ENCODE measurements around the gene UTP20. TPM values are rescaled to one million over a fixed set of nuclear protein-coding genes. Genes with fewer than 3 reads are reported as not detected.

UTP20 gene
- total RNA-seq, 1 experiment from 2014 or later = 23.7 TPM

- Mint-ChIP-seq H3K9me3 (ENCODE audit: unreplicated experiment) (no peaks in the 10 kb centered on the region), H3K27ac (ENCODE audit: unreplicated experiment) (no peak overlapping the region), H3K27me3 (ENCODE audit: insufficient read depth, unreplicated experiment) (peaks cover 11% of the 10 kb centered on the region), H3K4me1 (ENCODE audit: low read depth, unreplicated experiment) (peaks cover 1% of the 10 kb centered on the region), H3K4me3 (ENCODE audit: unreplicated experiment) (no peak overlapping the region), H3K36me3 (ENCODE audit: insufficient read depth, unreplicated experiment) (peaks cover 5% of the 10 kb centered on the region)
- no peaks in the 10 kb centered on the region for H3K36me3 ChIP-seq (ENCODE audit: control insufficient read depth, insufficient read depth, low read length)
- H3K4me1 ChIP-seq = 0 out of 2 replicates have a peak, but pooled peaks cover 4% of the 10 kb centered on the region
- ChIA-PET CTCF (no interaction called here), POLR2A (interaction anchor here (0.5 to 0.6 kb wide), 2 partner anchors 206 to 840 kb away, joined by 3 read pairs; no protein-coding TSS in a partner anchor)
- H3K27me3 ChIP-seq (replicated peaks; ENCODE audit: control insufficient read depth, insufficient read depth, low read length) = no peaks in the 10 kb centered on the region; the same call in 1 of the 2 replicates
- no TSS peak for BruUV-seq (replicated peaks)
- intact Hi-C loops (cut with micrococcal nuclease; ENCODE audit: unreplicated experiment) = no loop called here
- TF ChIP-seq CTCF (IDR thresholded peaks at IDR 0.05; ENCODE audit: insufficient read depth in 1 of 2, low read depth in 1 of 2, low read length in 1 of 2, severe bottlenecking in 1 of 2, unreplicated experiment in 1 of 2) = no peak
- no peak for DNase-seq
- no peaks in the 10 kb centered on the region for H3K9me3 ChIP-seq
- H3K4me3 ChIP-seq (ENCODE audit: low read depth, low read length) = no peak overlapping the region
Measured at GRCh38 chr12:101277443-101277842, 2.5 kb upstream of the UTP20 start.

GRCh38 chr12:101287357-101287756 lies 7.5 kb downstream of the UTP20 start:
- intact Hi-C loops (cut with micrococcal nuclease; ENCODE audit: unreplicated experiment) = no loop called here
- Mint-ChIP-seq H3K27me3 (ENCODE audit: insufficient read depth, unreplicated experiment) (no peaks in the 10 kb centered on the region), H3K36me3 (ENCODE audit: insufficient read depth, unreplicated experiment) (peaks cover 37% of the 10 kb centered on the region), H3K4me3 (ENCODE audit: unreplicated experiment) (no peak overlapping the region), H3K4me1 (ENCODE audit: low read depth, unreplicated experiment) (peaks cover 7% of the 10 kb centered on the region), H3K27ac (ENCODE audit: unreplicated experiment) (no peak overlapping the region), H3K9me3 (ENCODE audit: unreplicated experiment) (no peaks in the 10 kb centered on the region)
- POLR2A ChIA-PET = no interaction called here
- BruUV-seq (replicated peaks) = no TSS peak
- no peaks in the 10 kb centered on the region for H3K27me3 ChIP-seq (replicated peaks; ENCODE audit: control insufficient read depth, insufficient read depth, low read length)
- H3K36me3 ChIP-seq (ENCODE audit: control insufficient read depth, insufficient read depth, low read length) = no peaks in the 10 kb centered on the region; the same call in 1 of the 2 replicates
- DNase-seq = no peak
- H3K4me1 ChIP-seq = no peaks in the 10 kb centered on the region
- H3K9me3 ChIP-seq = no peaks in the 10 kb centered on the region
- no peak for TF ChIP-seq CTCF (IDR thresholded peaks at IDR 0.05; ENCODE audit: insufficient read depth in 1 of 2, low read depth in 1 of 2, low read length in 1 of 2, severe bottlenecking in 1 of 2, unreplicated experiment in 1 of 2)
- CTCF ChIA-PET = no interaction called here
- no peak overlapping the region for H3K4me3 ChIP-seq (ENCODE audit: low read depth, low read length)

GRCh38 chr12:101297661-101298060 lies 17.8 kb downstream of the UTP20 start:
- Histone ChIP-seq H3K4me1 (no peaks in the 10 kb centered on the region), H3K36me3 (ENCODE audit: control insufficient read depth, insufficient read depth, low read length) (no peaks in the 10 kb centered on the region; the same call in 1 of the 2 replicates), H3K27me3 (replicated peaks; ENCODE audit: control insufficient read depth, insufficient read depth, low read length) (no peaks in the 10 kb centered on the region), H3K9me3 (no peaks in the 10 kb centered on the region), H3K4me3 (ENCODE audit: low read depth, low read length) (no peak overlapping the region)
- intact Hi-C loops (cut with micrococcal nuclease; ENCODE audit: unreplicated experiment) = no loop called here
- Mint-ChIP-seq H3K27ac (ENCODE audit: unreplicated experiment) (no peak overlapping the region), H3K4me3 (ENCODE audit: unreplicated experiment) (no peak overlapping the region), H3K4me1 (ENCODE audit: low read depth, unreplicated experiment) (peaks cover 8% of the 10 kb centered on the region), H3K9me3 (ENCODE audit: unreplicated experiment) (no peaks in the 10 kb centered on the region), H3K27me3 (ENCODE audit: insufficient read depth, unreplicated experiment) (no peaks in the 10 kb centered on the region), H3K36me3 (ENCODE audit: insufficient read depth, unreplicated experiment) (peaks cover 38% of the 10 kb centered on the region)
- no TSS peak for BruUV-seq (replicated peaks)
- TF ChIP-seq CTCF (IDR thresholded peaks at IDR 0.05; ENCODE audit: insufficient read depth in 1 of 2, low read depth in 1 of 2, low read length in 1 of 2, severe bottlenecking in 1 of 2, unreplicated experiment in 1 of 2) = no peak
- CTCF ChIA-PET = no interaction called here
- DNase-seq = no peak
- POLR2A ChIA-PET = no interaction called here
